Measurements from ENCODE around the gene CCL18.
"Not testable (repeated sequence)": the region's sequence is repeated elsewhere in the genome, so short reads cannot be mapped to it uniquely, and the experiment has no call there.

CCL18 gene

GRCh38 chr17:36103401-36103975, 39.4 kb downstream of the CCL18 start, which contains the start of gene CCL4:
TSS of gene CCL4 (plus strand) at chr17:36103827. CDS start at chr17:36103906, 79 bp downstream.
- H3K4me3 ChIP-seq (ENCODE audit: extremely low read depth, insufficient read depth, low read length, poor library complexity, severe bottlenecking); H3K4me1 ChIP-seq (ENCODE audit: control insufficient read depth, insufficient read depth, low read length, poor library complexity, severe bottlenecking); H3K9me3 ChIP-seq (ENCODE audit: control insufficient read depth, low read length); H3K36me3 ChIP-seq (ENCODE audit: control insufficient read depth, insufficient read depth, low read length); H3K27ac ChIP-seq (ENCODE audit: low read depth, low read length, severe bottlenecking): not testable (repeated sequence)
- 60 to 87% methylated on average over 1 to 6 of the region's 6 CpGs for WGBS, 2 experiments (ENCODE audit: insufficient coverage in 2 of 2)

GRCh38 chr17:36104246-36104645, 40.2 kb downstream of the CCL18 start:
- not testable (repeated sequence) for H3K9me3 ChIP-seq (ENCODE audit: control insufficient read depth, low read length); H3K4me1 ChIP-seq (ENCODE audit: control insufficient read depth, insufficient read depth, low read length, poor library complexity, severe bottlenecking); H3K27ac ChIP-seq (ENCODE audit: low read depth, low read length, severe bottlenecking); H3K4me3 ChIP-seq (ENCODE audit: extremely low read depth, insufficient read depth, low read length, poor library complexity, severe bottlenecking); H3K36me3 ChIP-seq (ENCODE audit: control insufficient read depth, insufficient read depth, low read length)
- WGBS, 2 experiments (ENCODE audit: insufficient coverage in 2 of 2): no CpG with 5 or more reads among the region's 7 CpGs

- no peaks in the 10 kb centered on the region for H3K9me3 ChIP-seq (ENCODE audit: control insufficient read depth, low read length)
- H3K4me3 ChIP-seq (ENCODE audit: extremely low read depth, insufficient read depth, low read length, poor library complexity, severe bottlenecking): no peak overlapping the region
- 86 to 88% methylated on average over 4 of the region's 4 CpGs for WGBS, 2 experiments (ENCODE audit: insufficient coverage in 2 of 2)
- H3K36me3 ChIP-seq (ENCODE audit: control insufficient read depth, insufficient read depth, low read length): no peaks in the 10 kb centered on the region
- no peak overlapping the region for H3K27ac ChIP-seq (ENCODE audit: low read depth, low read length, severe bottlenecking)
- no peaks in the 10 kb centered on the region for H3K4me1 ChIP-seq (ENCODE audit: control insufficient read depth, insufficient read depth, low read length, poor library complexity, severe bottlenecking)
Measured at GRCh38 chr17:36104701-36105181, 40.7 kb downstream of the CCL18 start.

- H3K9me3 ChIP-seq (ENCODE audit: control insufficient read depth, low read length): no peaks in the 10 kb centered on the region
- H3K36me3 ChIP-seq (ENCODE audit: control insufficient read depth, insufficient read depth, low read length): no peaks in the 10 kb centered on the region
- H3K4me3 ChIP-seq (ENCODE audit: extremely low read depth, insufficient read depth, low read length, poor library complexity, severe bottlenecking): no peak overlapping the region
- 94 to 100% methylated on average over 2 of the region's 5 CpGs for WGBS, 2 experiments (ENCODE audit: insufficient coverage in 2 of 2)
- H3K27ac ChIP-seq (ENCODE audit: low read depth, low read length, severe bottlenecking): no peak overlapping the region
- no peaks in the 10 kb centered on the region for H3K4me1 ChIP-seq (ENCODE audit: control insufficient read depth, insufficient read depth, low read length, poor library complexity, severe bottlenecking)
Measured at GRCh38 chr17:36105781-36106492, 41.9 kb downstream of the CCL18 start.

- Histone ChIP-seq H3K36me3 (ENCODE audit: control insufficient read depth, insufficient read depth, low read length) (no peaks in the 10 kb centered on the region), H3K9me3 (ENCODE audit: control insufficient read depth, low read length) (no peaks in the 10 kb centered on the region), H3K4me1 (ENCODE audit: control insufficient read depth, insufficient read depth, low read length, poor library complexity, severe bottlenecking) (no peaks in the 10 kb centered on the region), H3K27ac (ENCODE audit: low read depth, low read length, severe bottlenecking) (no peak overlapping the region), H3K4me3 (ENCODE audit: extremely low read depth, insufficient read depth, low read length, poor library complexity, severe bottlenecking) (no peak overlapping the region)
- 94 to 100% methylated on average over 2 to 6 of the region's 6 CpGs for WGBS, 2 experiments (ENCODE audit: insufficient coverage in 2 of 2)
Measured at GRCh38 chr17:36106493-36106835, 42.4 kb downstream of the CCL18 start.

GRCh38 chr17:36107660-36108059, 43.6 kb downstream of the CCL18 start:
- Histone ChIP-seq H3K4me1 (ENCODE audit: control insufficient read depth, insufficient read depth, low read length, poor library complexity, severe bottlenecking) (no peaks in the 10 kb centered on the region), H3K9me3 (ENCODE audit: control insufficient read depth, low read length) (peaks cover 3% of the 10 kb centered on the region), H3K27ac (ENCODE audit: low read depth, low read length, severe bottlenecking) (no peak overlapping the region), H3K36me3 (ENCODE audit: control insufficient read depth, insufficient read depth, low read length) (no peaks in the 10 kb centered on the region), H3K4me3 (ENCODE audit: extremely low read depth, insufficient read depth, low read length, poor library complexity, severe bottlenecking) (no peak overlapping the region)
- WGBS, 2 experiments (ENCODE audit: insufficient coverage in 2 of 2): no CpG with 5 or more reads among the region's 3 CpGs

GRCh38 chr17:36108265-36108664, 44.2 kb downstream of the CCL18 start:
- H3K4me3 ChIP-seq (ENCODE audit: extremely low read depth, insufficient read depth, low read length, poor library complexity, severe bottlenecking); H3K9me3 ChIP-seq (ENCODE audit: control insufficient read depth, low read length); H3K4me1 ChIP-seq (ENCODE audit: control insufficient read depth, insufficient read depth, low read length, poor library complexity, severe bottlenecking); H3K36me3 ChIP-seq (ENCODE audit: control insufficient read depth, insufficient read depth, low read length); H3K27ac ChIP-seq (ENCODE audit: low read depth, low read length, severe bottlenecking): not testable (repeated sequence)
- WGBS, 2 experiments (ENCODE audit: insufficient coverage in 2 of 2): 90% methylated on average over 3 of the region's 5 CpGs; no CpG with 5 or more reads in 1 of the 2 experiments

- H3K9me3 ChIP-seq (ENCODE audit: control insufficient read depth, low read length): peaks cover 3% of the 10 kb centered on the region
- 86 to 93% methylated on average over 3 of the region's 4 CpGs for WGBS, 2 experiments (ENCODE audit: insufficient coverage in 2 of 2)
- no peaks in the 10 kb centered on the region for H3K4me1 ChIP-seq (ENCODE audit: control insufficient read depth, insufficient read depth, low read length, poor library complexity, severe bottlenecking)
- no peak overlapping the region for H3K27ac ChIP-seq (ENCODE audit: low read depth, low read length, severe bottlenecking)
- H3K4me3 ChIP-seq (ENCODE audit: extremely low read depth, insufficient read depth, low read length, poor library complexity, severe bottlenecking): no peak overlapping the region
- no peaks in the 10 kb centered on the region for H3K36me3 ChIP-seq (ENCODE audit: control insufficient read depth, insufficient read depth, low read length)
Measured at GRCh38 chr17:36111068-36111490, 47.0 kb downstream of the CCL18 start.

- Histone ChIP-seq H3K27ac (ENCODE audit: low read depth, low read length, severe bottlenecking) (no peak overlapping the region), H3K36me3 (ENCODE audit: control insufficient read depth, insufficient read depth, low read length) (no peaks in the 10 kb centered on the region)
Measured at GRCh38 chr17:36112572-36112971, 48.5 kb downstream of the CCL18 start.

GRCh38 chr17:36113131-36113530, 49.1 kb downstream of the CCL18 start:
- not testable (repeated sequence) for H3K27ac ChIP-seq (ENCODE audit: low read depth, low read length, severe bottlenecking); H3K36me3 ChIP-seq (ENCODE audit: control insufficient read depth, insufficient read depth, low read length); H3K4me1 ChIP-seq (ENCODE audit: control insufficient read depth, insufficient read depth, low read length, poor library complexity, severe bottlenecking); H3K9me3 ChIP-seq (ENCODE audit: control insufficient read depth, low read length); H3K4me3 ChIP-seq (ENCODE audit: extremely low read depth, insufficient read depth, low read length, poor library complexity, severe bottlenecking)
- 100% methylated on average over 1 of the region's 1 CpG; no CpG with 5 or more reads in 1 of the 2 experiments for WGBS, 2 experiments (ENCODE audit: insufficient coverage in 2 of 2)

More at GRCh38 chr17:36112572-36112971, 48.5 kb downstream of the CCL18 start:
- Histone ChIP-seq H3K4me1 (ENCODE audit: control insufficient read depth, insufficient read depth, low read length, poor library complexity, severe bottlenecking) (no peaks in the 10 kb centered on the region), H3K9me3 (ENCODE audit: control insufficient read depth, low read length) (peaks cover 3% of the 10 kb centered on the region), H3K4me3 (ENCODE audit: extremely low read depth, insufficient read depth, low read length, poor library complexity, severe bottlenecking) (no peak overlapping the region)

GRCh38 chr17:36114971-36115648, 51.0 kb downstream of the CCL18 start:
- not testable (repeated sequence) for H3K4me1 ChIP-seq (ENCODE audit: control insufficient read depth, insufficient read depth, low read length, poor library complexity, severe bottlenecking); H3K36me3 ChIP-seq (ENCODE audit: control insufficient read depth, insufficient read depth, low read length); H3K9me3 ChIP-seq (ENCODE audit: control insufficient read depth, low read length); H3K4me3 ChIP-seq (ENCODE audit: extremely low read depth, insufficient read depth, low read length, poor library complexity, severe bottlenecking); H3K27ac ChIP-seq (ENCODE audit: low read depth, low read length, severe bottlenecking)
- 79 to 100% methylated on average over 2 to 3 of the region's 5 CpGs for WGBS, 2 experiments (ENCODE audit: insufficient coverage in 2 of 2)

Data from mesodermal cell (in vitro differentiated cells).